ENCODE data around the gene LCP2.

The LCP2 gene

GRCh38 chr5:170296036-170296934, 1.3 kb downstream of the LCP2 start:
- no peak for DNase-seq (ENCODE audit: low spot score)

GRCh38 chr5:170294556-170294955, 3.0 kb downstream of the LCP2 start:
- DNase-seq (ENCODE audit: low spot score): no peak

- no peak for DNase-seq (ENCODE audit: low spot score)
Measured at GRCh38 chr5:170294057-170294456, 3.5 kb downstream of the LCP2 start.

- no peak for DNase-seq (ENCODE audit: low spot score)
Measured at GRCh38 chr5:170293273-170293672, 4.3 kb downstream of the LCP2 start.

DNA sequence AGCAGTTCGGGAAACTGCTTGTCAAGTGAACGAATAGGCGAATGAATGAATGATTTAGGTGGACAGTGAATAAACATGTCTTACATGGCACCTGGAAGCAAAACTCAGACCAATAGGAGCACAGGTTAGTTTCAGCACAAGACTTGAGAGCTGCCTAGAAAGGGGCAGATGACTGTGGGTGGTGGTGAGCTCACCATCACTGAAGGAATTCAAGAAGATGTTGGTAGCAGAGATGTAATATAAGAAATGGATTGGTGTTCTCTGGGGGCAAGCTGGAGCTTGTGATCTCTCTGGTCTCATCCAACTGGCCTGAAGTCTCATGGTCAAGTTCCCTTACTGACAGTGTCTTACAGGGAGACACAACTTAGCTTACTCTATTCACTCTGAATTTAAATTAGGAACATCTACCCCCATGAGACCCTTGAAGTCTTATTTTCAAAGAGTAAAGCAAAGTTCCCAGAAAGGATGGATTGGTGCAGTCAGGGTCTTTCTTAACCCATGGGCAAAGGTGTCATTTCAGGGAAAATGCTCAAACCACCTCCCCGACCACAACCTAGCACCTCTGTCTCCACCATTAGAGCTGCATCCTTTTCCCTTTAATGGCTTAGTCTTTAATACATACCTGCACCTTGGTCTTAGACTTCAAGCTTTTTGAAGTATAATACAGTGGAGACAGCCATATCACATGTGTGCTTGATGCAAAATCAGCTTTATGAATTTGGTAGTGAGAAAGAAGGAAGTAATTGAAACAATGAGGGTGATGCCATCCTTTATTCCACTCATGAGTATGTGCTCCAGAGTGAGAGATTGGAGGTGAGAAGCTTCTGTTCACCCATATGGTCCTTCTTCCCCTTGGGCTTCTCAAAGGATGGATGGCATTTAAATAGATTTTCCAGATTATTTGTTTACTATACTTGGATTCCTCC, 5.1 kb downstream of the LCP2 start:
- DNase-seq (ENCODE audit: low spot score): no peak

DNA sequence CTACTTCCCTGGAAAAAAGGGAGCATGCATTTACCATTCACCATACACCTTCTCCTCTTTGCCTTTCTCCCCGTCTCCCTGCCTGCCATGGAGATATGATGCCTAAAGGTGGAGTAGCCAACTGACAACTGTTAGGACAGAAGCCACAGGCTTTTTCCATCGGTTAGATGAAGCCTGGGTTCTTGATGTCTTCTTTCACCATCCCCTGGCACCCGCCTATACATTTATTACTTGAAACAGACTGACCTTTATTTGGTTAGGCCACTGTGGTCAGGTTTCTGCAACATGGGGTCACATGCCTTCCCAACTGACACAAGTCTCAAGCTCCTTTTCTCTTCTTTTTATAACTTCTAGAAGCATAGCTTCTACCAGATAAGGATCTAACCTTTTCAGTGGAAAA, 7.1 kb downstream of the LCP2 start:
- DNase-seq (ENCODE audit: low spot score): no peak

DNA sequence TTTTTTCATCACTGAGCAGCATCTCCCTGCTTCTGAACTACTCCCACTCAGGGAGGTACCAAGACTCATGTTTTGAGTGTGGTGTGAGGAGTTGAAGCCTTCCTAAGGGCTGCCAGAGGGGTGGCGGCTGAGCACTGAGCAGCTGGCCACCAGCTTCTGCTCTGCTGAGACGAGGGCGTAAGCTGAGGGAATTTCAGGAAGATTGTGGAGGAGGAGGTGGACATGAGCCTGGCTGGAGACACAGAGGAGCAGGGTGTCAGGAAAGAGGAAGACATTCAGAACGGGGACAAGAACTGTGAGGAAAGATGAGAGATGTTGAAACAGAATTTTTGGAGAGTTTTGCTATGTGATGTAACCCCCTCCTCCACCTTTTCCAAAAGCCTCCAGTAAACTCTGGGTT, 7.8 kb downstream of the LCP2 start:
- DNase-seq (ENCODE audit: low spot score): no peak

GRCh38 chr5:170289121-170289520, 8.5 kb downstream of the LCP2 start:
- no peak for DNase-seq (ENCODE audit: low spot score)

GRCh38 chr5:170288551-170288950, 9.0 kb downstream of the LCP2 start:
- no peak for DNase-seq (ENCODE audit: low spot score)

GRCh38 chr5:170288151-170288550, 9.4 kb downstream of the LCP2 start:
- DNase-seq (ENCODE audit: low spot score): no peak

- DNase-seq (ENCODE audit: low spot score): no peak
Measured at GRCh38 chr5:170287532-170287931, 10.0 kb downstream of the LCP2 start.

- DNase-seq (ENCODE audit: low spot score): no peak
Measured at GRCh38 chr5:170286386-170286925, 11.1 kb downstream of the LCP2 start.

DNA sequence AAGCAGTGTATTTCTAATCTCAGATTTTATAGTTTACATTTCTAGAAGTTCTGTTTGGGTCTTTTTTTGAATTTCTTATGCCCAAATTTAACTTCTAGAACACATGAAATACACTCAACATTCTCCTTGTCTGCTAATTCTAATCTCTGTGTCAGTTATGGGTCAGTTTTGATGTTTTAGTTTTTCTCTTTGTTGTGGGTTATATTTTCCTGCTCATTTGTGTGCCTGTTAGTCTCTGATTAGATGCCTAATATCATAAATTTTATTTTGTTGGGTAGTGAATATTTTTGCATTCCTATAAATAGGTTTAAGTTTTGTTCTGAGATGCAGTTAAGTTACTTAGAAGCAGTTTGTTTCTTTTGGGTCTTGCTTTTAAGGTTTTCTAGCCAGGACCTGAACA, 12.4 kb downstream of the LCP2 start:
- no peak for DNase-seq (ENCODE audit: low spot score)

DNA sequence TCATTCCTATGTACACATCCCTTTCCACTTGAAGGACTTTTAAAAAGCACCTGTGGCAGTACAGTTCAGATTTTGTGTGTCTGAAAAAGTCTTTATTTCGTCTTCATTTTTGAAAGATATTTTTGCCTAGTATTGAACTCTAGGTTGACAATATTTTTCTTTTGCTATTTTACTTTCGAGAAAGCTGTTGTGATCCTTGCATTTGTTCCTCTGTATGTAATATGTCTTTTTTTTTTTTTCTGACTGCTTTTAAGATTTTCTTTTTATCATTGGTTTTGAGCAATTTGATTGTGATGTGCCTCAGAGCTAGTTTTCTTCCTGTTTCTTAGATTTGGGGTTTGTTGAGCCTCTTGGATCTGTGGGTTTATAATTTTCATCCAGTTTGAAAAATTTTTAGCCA, 13.3 kb downstream of the LCP2 start:
- DNase-seq (ENCODE audit: low spot score): no peak

DNA sequence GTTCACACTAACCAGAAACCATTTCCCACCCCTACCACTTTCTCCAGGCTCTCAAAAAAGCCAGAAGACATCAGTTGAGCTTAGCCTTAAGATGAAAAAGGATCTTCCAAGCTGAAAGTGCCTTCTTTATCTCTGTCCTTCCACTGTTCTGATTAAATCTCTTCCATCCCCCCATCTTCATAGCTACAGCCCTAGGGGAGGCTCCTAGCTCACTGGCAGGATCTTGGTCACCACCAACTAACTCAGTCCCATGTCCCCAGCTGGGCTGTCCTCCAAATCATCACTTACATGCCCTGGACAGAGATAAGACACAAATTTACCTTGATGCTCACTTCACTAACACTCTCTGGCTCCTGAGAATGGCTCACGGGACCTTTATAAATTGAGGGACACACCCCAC, 14.3 kb downstream of the LCP2 start:
- DNase-seq (ENCODE audit: low spot score): no peak

DNA sequence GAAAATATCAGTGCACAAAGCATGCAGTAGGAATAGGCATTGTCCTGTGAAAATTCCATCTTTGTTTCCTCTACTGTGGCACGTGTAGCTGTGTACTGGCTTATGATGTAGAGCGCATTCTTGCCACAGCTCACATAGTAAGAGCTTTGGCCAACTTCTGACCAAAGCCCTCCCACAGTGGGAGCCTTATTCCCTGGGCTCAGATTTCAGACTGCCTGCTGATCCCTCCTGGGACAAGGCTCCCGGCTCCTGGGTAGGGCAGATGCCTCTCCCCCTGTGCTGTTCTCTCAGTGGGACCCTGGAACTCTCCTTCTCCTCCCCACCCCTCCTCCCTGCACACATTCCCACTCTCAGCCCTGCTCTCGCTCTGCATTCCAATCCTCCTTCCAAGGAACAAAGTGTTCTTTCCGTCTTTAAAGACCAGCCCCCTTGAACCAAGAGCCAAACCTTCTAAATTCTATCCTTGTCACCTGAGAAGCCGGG, 17.5 kb downstream of the LCP2 start:
- DNase-seq (ENCODE audit: low spot score): no peak

GRCh38 chr5:170279459-170279817, 18.1 kb downstream of the LCP2 start:
- DNase-seq (ENCODE audit: low spot score): no peak

DNA sequence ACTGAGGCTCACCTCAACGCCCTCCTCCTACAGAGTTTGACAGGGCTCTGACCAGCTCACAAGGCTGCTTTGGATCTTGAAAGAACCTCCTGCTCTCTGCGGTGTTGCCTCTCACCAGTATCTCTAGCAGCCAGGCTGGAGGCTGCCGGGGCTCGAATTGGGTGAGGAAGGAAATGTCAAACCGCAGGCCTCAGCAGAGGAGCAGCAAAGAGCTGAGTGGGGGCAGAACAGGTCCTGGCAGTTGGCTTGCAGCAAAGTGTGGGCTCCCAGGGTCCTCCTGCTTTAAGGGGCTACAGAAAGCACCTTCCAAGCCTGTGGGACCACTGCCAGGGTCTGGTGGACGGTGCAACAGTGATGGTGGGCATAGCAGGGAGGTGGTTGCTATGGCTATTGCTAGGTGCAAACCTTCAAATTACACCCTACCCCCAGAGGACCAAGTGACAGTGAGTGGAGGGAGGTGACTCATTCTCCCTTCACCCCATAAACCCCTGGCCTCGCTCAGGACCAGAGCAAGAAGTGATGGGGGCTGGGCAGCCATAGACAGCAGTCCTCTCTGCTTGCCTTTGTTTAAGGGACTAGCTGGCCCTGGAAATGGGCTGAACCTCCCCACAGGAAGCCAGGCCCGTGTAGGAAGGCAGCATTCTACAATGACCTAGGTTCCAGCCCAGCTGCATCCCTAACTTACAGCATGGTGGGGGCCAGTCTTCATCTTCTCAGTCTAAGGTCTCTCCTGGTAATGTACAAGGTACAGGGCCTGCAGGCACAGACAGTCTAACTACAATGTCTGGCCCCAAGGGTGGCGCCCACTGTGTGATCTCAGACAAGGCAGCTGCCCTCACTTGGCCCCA, 18.7 kb downstream of the LCP2 start:
- DNase-seq (ENCODE audit: low spot score): no peak

- no peak for DNase-seq (ENCODE audit: low spot score)
Measured at GRCh38 chr5:170277867-170278281, 19.7 kb downstream of the LCP2 start.

DNA sequence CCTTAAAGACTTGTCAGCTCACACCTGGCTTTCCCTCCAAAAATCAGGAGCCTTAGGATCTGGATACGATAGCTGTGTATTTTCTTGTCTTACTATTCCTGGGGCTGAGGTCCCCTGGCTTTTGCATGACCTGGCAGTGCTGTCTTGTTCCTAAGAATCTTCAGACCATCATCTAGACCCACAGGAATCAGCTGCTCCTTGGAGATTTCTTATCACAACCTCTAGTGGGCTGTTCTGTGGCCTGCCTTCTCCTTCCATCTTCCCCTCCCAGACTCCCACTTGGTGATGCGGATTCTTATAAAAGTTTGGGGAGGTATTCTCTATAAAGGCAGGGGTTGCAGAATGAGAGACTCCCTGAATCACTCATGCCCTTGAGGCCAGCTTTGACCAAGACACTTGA, 21.4 kb downstream of the LCP2 start:
- no peak for DNase-seq (ENCODE audit: low spot score)

- DNase-seq (ENCODE audit: low spot score): no peak
Measured at GRCh38 chr5:170275376-170275994, 22.1 kb downstream of the LCP2 start.
